ENCODE measurements around the gene SETBP1.

The SETBP1 gene

GRCh38 chr18:45110577-45111501, 430.2 kb downstream of the SETBP1 start:
- no peak for DNase-seq (ENCODE audit: low read depth, low spot score)

GRCh38 chr18:45111502-45111848, 430.8 kb downstream of the SETBP1 start:
- no peak for DNase-seq (ENCODE audit: low read depth, low spot score)

GRCh38 chr18:45112682-45113081, 432.0 kb downstream of the SETBP1 start:
- DNase-seq (ENCODE audit: low read depth, low spot score): no peak

DNA sequence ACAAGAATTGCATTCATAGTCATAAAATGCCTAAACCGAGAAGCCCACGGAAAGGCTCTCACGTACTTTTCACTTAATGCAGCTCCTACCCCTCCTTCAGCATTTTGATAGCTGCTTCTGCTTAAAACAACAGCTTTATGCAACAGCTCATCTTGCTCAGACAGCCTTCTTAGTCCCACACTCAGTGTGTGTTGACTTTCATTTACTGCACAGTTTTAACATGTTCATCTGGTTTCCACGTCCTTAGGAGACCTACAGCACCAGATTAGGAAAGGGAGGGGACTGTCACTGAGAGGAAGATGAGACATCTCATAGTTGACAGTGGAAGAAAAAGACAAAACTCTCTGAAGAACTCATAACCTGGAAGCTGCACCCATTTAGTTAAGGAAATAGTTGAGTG, 435.4 kb downstream of the SETBP1 start:
- no peak for DNase-seq (ENCODE audit: low read depth, low spot score)

Data from iPS DF 19.7 (cell line).